GM18507 (cell line): Measurements from ENCODE around the gene DCAF4.
"Not testable (repeated sequence)": the region's sequence is repeated elsewhere in the genome, so short reads cannot be mapped to it uniquely, and the experiment has no call there.

Experiments used
- DNase-seq: peaks from one replicate; pipeline ENCODE4 v3.0.0; 2011; ENCODE audit warnings: low read depth; ENCODE audit not compliant: insufficient read length; ENCODE audit errors: extremely low spot score
- FAIRE-seq: peaks from 2 replicates; lab custom pipeline; 2011; peaks lifted over from hg19 to GRCh38; lab: Jason Lieb, UNC

Gene DCAF4

DNA sequence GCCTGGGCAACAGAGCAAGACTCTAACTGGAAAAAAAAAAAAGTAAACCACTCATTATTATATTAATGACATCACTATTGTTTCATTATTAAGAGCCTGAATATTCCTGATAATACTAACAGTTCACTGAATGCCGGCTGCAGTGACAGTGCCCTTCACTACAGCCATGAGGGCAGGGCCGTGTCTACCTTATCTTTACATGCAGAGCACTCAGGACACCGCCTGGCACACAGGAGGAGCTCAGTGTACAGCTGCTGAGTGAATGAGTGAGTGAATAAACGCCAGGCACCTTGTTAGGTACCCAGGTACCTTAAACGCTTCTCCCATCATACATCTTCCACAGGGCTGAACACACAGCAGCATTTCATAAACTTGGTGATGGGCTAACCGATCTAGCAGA is 77.4 kb downstream of the DCAF4 start:
- DNase-seq (no peak), FAIRE-seq (no peak)

DNA sequence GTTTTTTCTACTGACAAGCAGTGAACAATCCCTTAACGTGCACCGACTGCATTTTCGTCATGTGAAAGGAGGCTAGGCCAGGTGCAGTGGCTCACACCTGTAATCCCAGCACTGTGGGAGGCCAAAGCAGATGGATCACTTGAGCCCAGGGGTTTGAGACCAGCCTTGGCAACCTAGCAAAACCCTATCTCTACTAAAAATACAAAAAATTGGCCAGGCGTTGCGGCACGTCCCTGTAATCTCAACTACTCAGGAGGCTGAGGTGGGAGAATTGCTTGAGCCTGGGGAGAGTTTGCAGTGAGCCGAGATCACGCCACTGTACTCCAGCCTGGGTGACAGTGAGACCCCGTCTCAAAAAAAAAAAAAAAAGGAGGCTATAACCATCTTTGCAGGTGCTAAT is 78.4 kb downstream of the DCAF4 start:
- not testable (repeated sequence) for FAIRE-seq, DNase-seq

DNA sequence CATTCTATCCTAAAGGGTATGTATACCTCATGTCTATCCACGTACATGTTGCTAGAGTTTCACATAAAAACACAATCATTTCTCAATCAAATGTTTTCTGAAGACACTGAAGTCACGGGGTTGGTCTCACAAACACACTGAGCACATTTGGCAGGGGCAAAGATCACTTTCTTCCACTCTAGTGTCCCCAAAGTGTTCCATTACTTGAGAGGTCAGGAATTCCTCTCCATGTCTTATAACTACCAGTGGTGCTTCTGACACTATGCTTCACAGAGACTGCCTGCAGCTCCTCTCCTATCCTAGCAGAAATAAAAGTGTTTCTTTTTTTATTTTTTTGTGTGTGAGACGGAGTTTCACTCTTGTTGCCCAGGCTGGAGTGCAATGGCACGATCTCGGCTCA is 81.6 kb downstream of the DCAF4 start:
- no peak for FAIRE-seq

DNA sequence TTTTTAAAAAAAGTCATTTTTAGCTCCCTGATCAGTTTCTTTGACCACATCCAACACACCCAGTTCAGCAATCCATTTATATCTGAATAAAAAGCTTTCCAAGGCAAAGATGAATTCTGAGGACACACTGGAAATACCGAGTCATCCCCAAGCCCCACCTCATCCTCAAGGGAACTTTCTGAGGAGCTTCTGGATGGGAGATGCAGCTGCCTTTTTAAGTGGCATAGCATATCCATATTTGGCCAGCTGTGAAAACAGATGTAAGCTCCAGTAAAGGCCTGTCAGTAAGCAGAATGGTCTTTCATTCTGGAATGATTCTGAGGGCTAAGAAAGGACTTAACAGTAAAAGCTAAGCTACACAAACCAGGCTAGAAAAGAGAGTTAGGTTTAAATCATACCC is 82.2 kb downstream of the DCAF4 start:
- DNase-seq (no peak), FAIRE-seq (no peak)

More for the DNA sequence above, 81.6 kb downstream of the DCAF4 start:
- DNase-seq, result no peak
